ENCODE measurements around the gene BRAF. TPM values are rescaled to one million over a fixed set of nuclear protein-coding genes. Genes with fewer than 3 reads are reported as not detected.

Gene BRAF
- total and polyA plus RNA-seq, 2 donors (not counting 3 experiments of a cell fraction or from before 2014, with no cell fraction given): 6.6 to 26.2 TPM

- TF ChIP-seq POLR2A (IDR thresholded peaks at IDR 0.05; ENCODE audit: low read depth, low read length): no peak
- TF ChIP-seq JUN (IDR thresholded peaks at IDR 0.05; ENCODE audit: borderline replicate concordance, insufficient read depth, insufficient read length, low read depth): no peak
- no peak for TF ChIP-seq MYC (IDR thresholded peaks at IDR 0.05; ENCODE audit: low read depth, low read length)
- no peak for TF ChIP-seq MAX (IDR thresholded peaks at IDR 0.05; ENCODE audit: insufficient read depth, insufficient read length)
- no peak for TF ChIP-seq GATA2 (IDR thresholded peaks at IDR 0.05; ENCODE audit: insufficient read depth, insufficient read length, low read depth, low read length)
- no peak for TF ChIP-seq POLR2AphosphoS5 (IDR thresholded peaks at IDR 0.05; ENCODE audit: insufficient read depth, low read depth, low read length)
- TF ChIP-seq FOS (IDR thresholded peaks at IDR 0.05; ENCODE audit: borderline replicate concordance, insufficient read depth, low read length): no peak
- TF ChIP-seq CTCF (IDR thresholded peaks at IDR 0.05; ENCODE audit: extremely low read depth in 1 of 2, insufficient read depth in 1 of 2, low read depth in 1 of 2, low read length in 2 of 2): no peak
- no peak for TF ChIP-seq EZH2 (IDR thresholded peaks at IDR 0.05; ENCODE audit: borderline replicate concordance, low read depth, low read length, severe bottlenecking)
- H3K9ac ChIP-seq (replicated peaks; ENCODE audit: extremely low read depth, insufficient read depth, low read length): no peak overlapping the region
- dilution Hi-C loops (cut with MboI; ENCODE audit: extremely low pct_ligation_motif_present, low sequenced_read_pairs) (no loop called here), intact Hi-C loops (cut with micrococcal nuclease) (no loop called here)
- H3K79me2 ChIP-seq (ENCODE audit: control insufficient read depth, insufficient read depth, low read length): no peaks in the 10 kb centered on the region
- no peaks in the 10 kb centered on the region for H4K20me1 ChIP-seq (replicated peaks; ENCODE audit: control insufficient read depth, extremely low read depth, insufficient read depth, low read length)
- DNase-seq (ENCODE audit: low read depth, low spot score): no peak
- H3K9me3 ChIP-seq (replicated peaks; ENCODE audit: control insufficient read depth, insufficient read depth, low read length): no peaks in the 10 kb centered on the region
- no peaks in the 10 kb centered on the region for H3K36me3 ChIP-seq (ENCODE audit: control insufficient read depth in 2 of 2, extremely low read depth in 1 of 2, insufficient read depth in 2 of 2, low read length in 2 of 2)
- ChIA-PET CTCF (interaction anchor here (0.9 to 2.2 kb wide), 3 partner anchors 16 to 151 kb away, joined by 3 to 9 read pairs (median 5); no protein-coding TSS in a partner anchor), POLR2A (no interaction called here)
- H3K27me3 ChIP-seq (ENCODE audit: control insufficient read depth in 2 of 2, insufficient read depth in 2 of 2, low read length in 2 of 2): peaks cover 2 to 3% of the 10 kb centered on the region in 2 experiments
- FAIRE-seq: no peak
- H2AFZ ChIP-seq (ENCODE audit: low read depth, low read length): no peak overlapping the region
- no peak overlapping the region for H3K27ac ChIP-seq (ENCODE audit: insufficient read depth, low read depth, low read length)
- H3K4me3 ChIP-seq (replicated peaks in 1 of 3; ENCODE audit: insufficient read depth in 1 of 3, low read depth in 1 of 3, low read length in 3 of 3): no peak overlapping the region
- no peak overlapping the region for H3K4me2 ChIP-seq (ENCODE audit: insufficient read depth, low read length)
- peaks cover 4% of the 10 kb centered on the region for H3K4me1 ChIP-seq (ENCODE audit: control insufficient read depth, extremely low read depth, insufficient read depth, low read length)
- H3K9me1 ChIP-seq (replicated peaks; ENCODE audit: control insufficient read depth, extremely low read depth, insufficient read depth, low read length): no peaks in the 10 kb centered on the region
- no TSS peak for BruUV-seq (replicated peaks)
These were observed 255.4 kb downstream of the BRAF start for GRCh38 chr7:140669352-140669751.

Small RNA genes lying within 50 kb of the gene (small RNA-seq; reads per million reads assigned to genes)
- gene AC006006.1 (ENCODE audit: insufficient read depth, insufficient read length, low read depth, low replicate concordance) (not detected), gene RNU6-85P (ENCODE audit: insufficient read depth, insufficient read length, low read depth, low replicate concordance) (not detected)

Other genes with a start within 250 kb of the BRAF start
- gene NDUFB2, start 228.2 kb downstream of the BRAF start, total RNA-seq: 197 and 221 TPM in 2 replicates
- 1,075 and 1,240 TPM in 2 replicates for gene NDUFB2, start 228.2 kb downstream of the BRAF start, polyA plus RNA-seq
- gene MRPS33, start 90.0 kb upstream of the BRAF start, total RNA-seq: 34.1 and 37.4 TPM in 2 replicates
- 10.9 and 13.5 TPM in 2 replicates for gene MRPS33, start 90.0 kb upstream of the BRAF start, polyA plus RNA-seq
- gene TMEM178B, start 149.1 kb upstream of the BRAF start, total RNA-seq: not detected in 2 replicates
- not detected in 2 replicates for gene TMEM178B, start 149.1 kb upstream of the BRAF start, polyA plus RNA-seq

Data from endothelial cell of umbilical vein (primary cell).